OCI-LY1 (cell line): ENCODE data around the gene CNTROB.
"Not testable (repeated sequence)": the region's sequence is repeated elsewhere in the genome, so short reads cannot be mapped to it uniquely, and the experiment has no call there.

Experiments
- H2AFZ ChIP-seq: fragments of 200-600 bp; sonication (generic), shearing (Covaris generic); 2 replicates; pipeline ENCODE4 v1.6.0; 2014; ENCODE audit warnings: antibody characterized with exemption, mild to moderate bottlenecking, low read length
- H3F3A ChIP-seq: fragments of 200-600 bp; sonication (generic), shearing (Covaris generic); 2 replicates; pipeline ENCODE4 v1.6.0; 2014; ENCODE audit warnings: mild to moderate bottlenecking, antibody characterized with exemption, low read length, moderate library complexity; ENCODE audit not compliant: insufficient read depth
- H3K27ac ChIP-seq: fragments of 200-600 bp; sonication (generic); 2 replicates; pipeline ENCODE4 v1.5.1; 2014; ENCODE audit warnings: low read length, mixed run types, mild to moderate bottlenecking, low read depth; ENCODE audit not compliant: poor library complexity, severe bottlenecking
- H3K27me3 ChIP-seq: fragments of 200-600 bp; sonication (generic); 2 replicates; pipeline ENCODE4 v1.6.0; 2014; ENCODE audit warnings: antibody characterized with exemption, mild to moderate bottlenecking, low read length, moderate library complexity; ENCODE audit not compliant: insufficient read depth
- H3K36me3 ChIP-seq: fragments of 200-600 bp; sonication (generic); 2 replicates; pipeline ENCODE4 v1.6.1; 2014; ENCODE audit warnings: mild to moderate bottlenecking, antibody characterized with exemption, low read length, moderate library complexity, mixed read lengths; ENCODE audit not compliant: insufficient read depth
- H3K4me1 ChIP-seq: fragments of 200-600 bp; sonication (generic); 2 replicates; pipeline ENCODE4 v1.5.1; 2014; ENCODE audit warnings: mild to moderate bottlenecking, low read length, moderate library complexity; ENCODE audit not compliant: insufficient read depth, severe bottlenecking
- H3K4me2 ChIP-seq: fragments of 200-600 bp; sonication (generic), shearing (Covaris generic); 2 replicates; pipeline ENCODE4 v1.6.1; 2014; ENCODE audit warnings: low read length
- H3K4me3 ChIP-seq: fragments of 200-600 bp; sonication (generic); 2 replicates; pipeline ENCODE4 v1.5.1; 2014; ENCODE audit warnings: low read length, low read depth, mild to moderate bottlenecking, mixed read lengths; ENCODE audit not compliant: poor library complexity, severe bottlenecking
- H3K79me2 ChIP-seq: fragments of 200-600 bp; shearing (Covaris generic); 2 replicates; pipeline ENCODE4 v1.6.1; 2016; ENCODE audit warnings: mixed run types, low read length, mixed read lengths; ENCODE audit not compliant: insufficient read depth
- H3K9ac ChIP-seq: fragments of 200-600 bp; sonication (generic), shearing (Covaris generic); 2 replicates; pipeline ENCODE4 v1.6.1; 2014; ENCODE audit warnings: mild to moderate bottlenecking, low read length, mixed read lengths
- H3K9me2 ChIP-seq: fragments of 200-600 bp; sonication (generic), shearing (Covaris generic); 2 replicates; pipeline ENCODE4 v1.6.1; 2014; ENCODE audit warnings: low read depth, mild to moderate bottlenecking, low read length, mixed read lengths
- H3K9me3 ChIP-seq: fragments of 200-600 bp; shearing (Covaris generic); 2 replicates; pipeline ENCODE4 v1.6.1; 2014; ENCODE audit warnings: low read length, mixed read lengths
- H4K20me1 ChIP-seq: fragments of 200-600 bp; sonication (generic), shearing (Covaris generic); 2 replicates; pipeline ENCODE4 v1.6.0; 2016; ENCODE audit warnings: mild to moderate bottlenecking, low read length; ENCODE audit not compliant: insufficient read depth
- CTCF ChIP-seq: fragments of 200-600 bp; sonication (generic), shearing (Covaris generic); IDR thresholded peaks from 2 replicates; pipeline ENCODE4 v1.5.1; 2017; ENCODE audit warnings: mild to moderate bottlenecking, antibody characterized with exemption, low read length, moderate library complexity, mixed read lengths
- EZH2 ChIP-seq: fragments of 200-600 bp; sonication (generic), shearing (Covaris generic); IDR thresholded peaks from 2 replicates; pipeline ENCODE4 v1.8.0; 2017; ENCODE audit warnings: borderline replicate concordance, mixed run types, mild to moderate bottlenecking, antibody characterized with exemption, low read length, moderate library complexity, mixed read lengths

CNTROB gene

GRCh38 chr17:7946441-7946840 lies 14.4 kb downstream of the CNTROB start:
- H4K20me1 ChIP-seq = no peaks in the 10 kb centered on the region
- peaks cover 85% of the 10 kb centered on the region for H3K36me3 ChIP-seq
- no peak overlapping the region for H3K4me2 ChIP-seq
- TF ChIP-seq EZH2 = no peak
- no peak for TF ChIP-seq CTCF
- no peaks in the 10 kb centered on the region for H3K9me2 ChIP-seq
- H2AFZ ChIP-seq = no peak overlapping the region
- no peaks in the 10 kb centered on the region for H3K27me3 ChIP-seq
- H3F3A ChIP-seq = no peaks in the 10 kb centered on the region
- no peaks in the 10 kb centered on the region for H3K79me2 ChIP-seq
- no peaks in the 10 kb centered on the region for H3K9me3 ChIP-seq
- H3K4me3 ChIP-seq = no peak overlapping the region
- H3K4me1 ChIP-seq = no peaks in the 10 kb centered on the region
- no peak overlapping the region for H3K9ac ChIP-seq
- H3K27ac ChIP-seq = no peak overlapping the region

DNA sequence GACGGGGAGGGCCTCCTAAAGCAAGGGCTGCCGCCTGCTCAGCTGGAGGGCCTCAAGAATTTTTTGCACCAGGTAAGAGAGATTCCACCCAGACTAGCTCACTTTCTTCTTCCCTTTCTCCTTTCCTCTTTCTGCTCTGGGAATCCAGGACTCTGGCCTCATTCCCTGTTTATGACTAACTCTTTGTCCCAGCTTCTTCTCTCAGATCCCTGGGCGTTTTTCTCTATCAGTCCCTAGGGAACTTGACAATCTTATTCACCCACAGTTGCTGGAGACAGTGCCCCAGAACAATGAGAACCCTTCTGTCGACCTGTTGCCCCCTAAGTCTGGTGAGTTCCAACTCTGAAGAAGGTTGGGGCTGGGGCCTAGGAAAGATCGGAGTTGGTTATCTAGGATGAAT lies 15.6 kb downstream of the CNTROB start:
- no peak for TF ChIP-seq EZH2
- H2AFZ ChIP-seq = no peak overlapping the region
- H3K9me3 ChIP-seq = no peaks in the 10 kb centered on the region
- no peak overlapping the region for H3K9ac ChIP-seq
- peaks cover 74% of the 10 kb centered on the region for H3K36me3 ChIP-seq
- no peaks in the 10 kb centered on the region for H3F3A ChIP-seq
- no peaks in the 10 kb centered on the region for H4K20me1 ChIP-seq
- no peak overlapping the region for H3K27ac ChIP-seq
- no peaks in the 10 kb centered on the region for H3K79me2 ChIP-seq
- H3K4me2 ChIP-seq = no peak overlapping the region
- no peaks in the 10 kb centered on the region for H3K4me1 ChIP-seq
- no peaks in the 10 kb centered on the region for H3K27me3 ChIP-seq
- H3K4me3 ChIP-seq = no peak overlapping the region
- H3K9me2 ChIP-seq = no peaks in the 10 kb centered on the region

GRCh38 chr17:7950578-7950977 lies 18.6 kb downstream of the CNTROB start:
- Histone ChIP-seq H4K20me1 (no peaks in the 10 kb centered on the region), H3K9me2 (no peaks in the 10 kb centered on the region), H2AFZ (no peak overlapping the region), H3K36me3 (peaks cover 49% of the 10 kb centered on the region), H3K9ac (no peak overlapping the region), H3K4me3 (no peak overlapping the region), H3K27me3 (no peaks in the 10 kb centered on the region), H3K27ac (no peak overlapping the region), H3F3A (no peaks in the 10 kb centered on the region), H3K4me2 (no peak overlapping the region), H3K9me3 (no peaks in the 10 kb centered on the region), H3K79me2 (no peaks in the 10 kb centered on the region), H3K4me1 (no peaks in the 10 kb centered on the region)
- TF ChIP-seq CTCF (no peak), EZH2 (no peak)

DNA sequence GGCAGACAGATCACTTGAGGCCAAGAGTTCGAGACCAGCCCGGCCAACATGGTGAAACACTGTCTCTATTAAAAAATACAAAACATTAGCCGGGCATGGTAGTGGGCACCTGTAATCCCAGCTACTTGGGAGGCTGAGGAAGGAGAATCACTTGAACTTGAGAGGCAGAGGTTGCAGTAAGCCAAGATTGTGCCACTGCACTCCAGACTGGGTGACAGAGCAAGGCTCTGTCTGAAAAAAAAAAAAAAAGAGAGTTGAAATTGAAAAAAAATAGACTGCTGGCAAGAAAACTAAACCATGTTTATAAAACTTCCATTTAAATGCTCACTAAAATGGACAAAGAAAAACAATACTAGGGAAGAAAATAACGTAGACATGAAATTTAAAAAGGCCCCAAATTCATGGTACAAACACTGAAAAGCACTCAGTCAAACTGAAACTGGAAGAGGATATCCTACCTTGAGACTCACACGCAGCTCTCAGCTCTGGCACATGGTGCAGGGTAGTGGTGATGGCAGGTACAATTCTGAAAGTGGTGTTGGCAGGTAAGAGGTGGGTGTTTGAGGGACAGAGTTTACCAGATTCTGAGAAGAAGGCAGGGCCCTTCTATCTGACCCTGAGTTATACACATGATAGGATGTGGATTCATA lies 19.3 kb downstream of the CNTROB start:
- H3K9me3 ChIP-seq = no peaks in the 10 kb centered on the region
- H3K27ac ChIP-seq = no peak overlapping the region
- H2AFZ ChIP-seq = no peak overlapping the region
- no peaks in the 10 kb centered on the region for H4K20me1 ChIP-seq
- H3K4me1 ChIP-seq = no peaks in the 10 kb centered on the region
- no peaks in the 10 kb centered on the region for H3K79me2 ChIP-seq
- TF ChIP-seq CTCF = no peak
- H3K9me2 ChIP-seq = no peaks in the 10 kb centered on the region
- H3K27me3 ChIP-seq = no peaks in the 10 kb centered on the region
- H3K4me2 ChIP-seq = no peak overlapping the region
- H3K36me3 ChIP-seq = peaks cover 42% of the 10 kb centered on the region
- H3F3A ChIP-seq = no peaks in the 10 kb centered on the region
- no peak overlapping the region for H3K9ac ChIP-seq
- no peak overlapping the region for H3K4me3 ChIP-seq

- H3K4me1 ChIP-seq, H3K4me3 ChIP-seq, H3K4me2 ChIP-seq, H4K20me1 ChIP-seq, H3K9me3 ChIP-seq, H3K79me2 ChIP-seq, H3K27me3 ChIP-seq, H3K9me2 ChIP-seq, H2AFZ ChIP-seq, H3K27ac ChIP-seq, H3F3A ChIP-seq, H3K9ac ChIP-seq: not testable (repeated sequence)
- peaks cover 24% of the 10 kb centered on the region for H3K36me3 ChIP-seq
Observed at GRCh38 chr17:7953266-7953665, 21.3 kb downstream of the CNTROB start.
